CD4-positive, alpha-beta T cell (primary cell): Measurements from ENCODE around the gene SLC30A5. TPM values are rescaled to one million over a fixed set of nuclear protein-coding genes. Genes with fewer than 3 reads are reported as not detected.
"Not testable (repeated sequence)": the region's sequence is repeated elsewhere in the genome, so short reads cannot be mapped to it uniquely, and the experiment has no call there.

ENCODE experiments used
- ATAC-seq: fragments of 200-7000 bp; cut with Tn5 transposase; one replicate; pipeline ENCODE4 v1.10.0; 2022; ENCODE audit warnings: mild to moderate bottlenecking; ENCODE audit not compliant: poor library complexity
- CTCF ChIA-PET: fragments of 350-600 bp; sonication (Branson Sonifier 250); formaldehyde crosslinking; loops from one replicate; lab custom pipeline; 2021; ENCODE audit warnings: antibody characterized with exemption, inconsistent platforms; lab: Charles Lee
- POLR2A ChIA-PET: fragments of 350-600 bp; sonication (Branson Sonifier 250); formaldehyde crosslinking; loops from one replicate; lab custom pipeline; 2021; ENCODE audit warnings: antibody characterized with exemption, inconsistent platforms; lab: Charles Lee
- DNase-seq, 14 experiments: peaks; one replicate each; pipeline ENCODE4 v3.0.0-alpha.2; 2013 to 2020; ENCODE audit warnings: mixed read lengths in 2 of 14
- H3K27ac ChIP-seq, 2 donors: one replicate each; pipeline versions ENCODE4 v1.5.1 to v1.7.0; 2013; ENCODE audit warnings: low read length in 2 of 2, low read depth in 1 of 2, mild to moderate bottlenecking in 1 of 2
- H3K27me3 ChIP-seq, 2 experiments: 1 replicate in 1 of 2; 2 replicates in 1 of 2; pipeline versions ENCODE4 v1.6.1 to v1.7.0; 2013; ENCODE audit warnings: low read length in 2 of 2, control low read depth in 1 of 2, mild to moderate bottlenecking in 1 of 2, moderate library complexity in 1 of 2; ENCODE audit not compliant: insufficient read depth in 2 of 2, control insufficient read depth in 1 of 2
- H3K36me3 ChIP-seq: one replicate; pipeline ENCODE4 v1.6.1; 2013; ENCODE audit warnings: low read length, control low read depth; ENCODE audit not compliant: insufficient read depth
- H3K4me1 ChIP-seq: one replicate; pipeline ENCODE4 v1.6.1; 2013; ENCODE audit warnings: low read length, control low read depth; ENCODE audit not compliant: insufficient read depth
- H3K4me3 ChIP-seq: one replicate; pipeline ENCODE4 v1.5.1; 2013; ENCODE audit warnings: mild to moderate bottlenecking, low read length, moderate library complexity
- H3K9me3 ChIP-seq, 2 experiments: 1 replicate in 1 of 2; 2 replicates in 1 of 2; pipeline versions ENCODE4 v1.6.1 to v1.7.0; 2013; ENCODE audit warnings: low read length in 2 of 2, mild to moderate bottlenecking in 2 of 2, control low read depth in 1 of 2, moderate library complexity in 1 of 2; ENCODE audit not compliant: control insufficient read depth in 1 of 2, insufficient read depth in 1 of 2
- H3K27ac Mint-ChIP-seq: one replicate; pipeline ENCODE4 v1.8.0; 2020; ENCODE audit warnings: mixed read lengths
- H3K27me3 Mint-ChIP-seq: one replicate; pipeline ENCODE4 v1.8.0; 2021; ENCODE audit warnings: mixed read lengths
- H3K36me3 Mint-ChIP-seq: one replicate; pipeline ENCODE4 v1.8.0; 2021; ENCODE audit warnings: low read depth, mixed read lengths
- H3K4me1 Mint-ChIP-seq: one replicate; pipeline ENCODE4 v1.8.0; 2021; ENCODE audit warnings: low read depth, mixed read lengths
- H3K4me3 Mint-ChIP-seq: one replicate; pipeline ENCODE4 v1.8.0; 2020; ENCODE audit warnings: mild to moderate bottlenecking, mixed read lengths
- H3K9me3 Mint-ChIP-seq: one replicate; pipeline ENCODE4 v1.8.0; 2020; ENCODE audit warnings: mixed read lengths
- intact Hi-C, 2 experiments: fragments of 100-400 bp; cut with DNase I in 1 of 2; cut with micrococcal nuclease in 1 of 2; formaldehyde crosslinking; loops; one replicate each; pipeline versions ENCODE4 v1.15.1 to v1.9.0; 2023 to 2025; cut with DNase I, micrococcal nuclease
- polyA plus RNA-seq, 2 donors: library from polyadenylated mRNA; unstranded; fragments of 120-200 nt; gene quantifications; one replicate each; pipeline ENCODE4 v1.2.1, GENCODE V29; 2013
- total RNA-seq, 174 experiments: library from RNA in 2 of 174; stranded (reverse) in 2 of 174; gene quantifications; one replicate each; pipeline ENCODE4 v1.2.3 and lab custom pipeline; 2021 to 2026
- TF ChIP-seq, protein P1 (sequence below): fragments of 200-600 bp; IDR thresholded peaks from one replicate; pipeline ENCODE4 v1.8.0; 2022; ENCODE audit warnings: antibody characterized with exemption, mild to moderate bottlenecking

The SLC30A5 gene
- total RNA-seq, result 10 to 100 TPM; 16.9 to 17.2 TPM
- 32.3 TPM for polyA plus RNA-seq (2013, experiment 1 of 2)
- 31.2 TPM for polyA plus RNA-seq (2013, experiment 2 of 2)
- total RNA-seq (lab: John Stamatoyannopoulos, UW), result 29.7 to 160 (median 84.9) reads per million in 172 experiments

GRCh38 chr5:69093771-69094482 is at the start of gene SLC30A5:
TSS of gene SLC30A5 (plus strand) at chr5:69094014. CDS start at chr5:69094256, 242 bp downstream.
- peak within 1 kb of the TSS; percentile 77 to 90 for H3K27ac ChIP-seq
- Mint-ChIP-seq H3K4me1 (peaks cover 45% of the 10 kb centered on the region), H3K27me3 (no peaks in the 10 kb centered on the region), H3K27ac (peak within 1 kb of the TSS; percentile 98), H3K36me3 (peaks cover 38% of the 10 kb centered on the region), H3K9me3 (no peaks in the 10 kb centered on the region), H3K4me3 (peak within 1 kb of the TSS; percentile 88)
- H3K4me3 ChIP-seq, result peak within 1 kb of the TSS; percentile 73
- ChIA-PET POLR2A (interaction anchor here (0.6 to 1.8 kb wide), 14 partner anchors 9 to 294 kb away, joined by 3 to 20 read pairs (median 6); partner anchors contain the start of genes AK6, CCDC125, CCNB1 and CDK7), CTCF (interaction anchor here (0.6 to 1.7 kb wide), 29 partner anchors 9 to 872 kb away, joined by 3 to 29 read pairs (median 6); partner anchors contain the start of genes AK6, CCDC125, CCNB1 and CDK7)
- DNase-seq (peak; percentile 95 to 100 (median 97)), ATAC-seq (peak; percentile 97)
- TF ChIP-seq, protein P1, sequence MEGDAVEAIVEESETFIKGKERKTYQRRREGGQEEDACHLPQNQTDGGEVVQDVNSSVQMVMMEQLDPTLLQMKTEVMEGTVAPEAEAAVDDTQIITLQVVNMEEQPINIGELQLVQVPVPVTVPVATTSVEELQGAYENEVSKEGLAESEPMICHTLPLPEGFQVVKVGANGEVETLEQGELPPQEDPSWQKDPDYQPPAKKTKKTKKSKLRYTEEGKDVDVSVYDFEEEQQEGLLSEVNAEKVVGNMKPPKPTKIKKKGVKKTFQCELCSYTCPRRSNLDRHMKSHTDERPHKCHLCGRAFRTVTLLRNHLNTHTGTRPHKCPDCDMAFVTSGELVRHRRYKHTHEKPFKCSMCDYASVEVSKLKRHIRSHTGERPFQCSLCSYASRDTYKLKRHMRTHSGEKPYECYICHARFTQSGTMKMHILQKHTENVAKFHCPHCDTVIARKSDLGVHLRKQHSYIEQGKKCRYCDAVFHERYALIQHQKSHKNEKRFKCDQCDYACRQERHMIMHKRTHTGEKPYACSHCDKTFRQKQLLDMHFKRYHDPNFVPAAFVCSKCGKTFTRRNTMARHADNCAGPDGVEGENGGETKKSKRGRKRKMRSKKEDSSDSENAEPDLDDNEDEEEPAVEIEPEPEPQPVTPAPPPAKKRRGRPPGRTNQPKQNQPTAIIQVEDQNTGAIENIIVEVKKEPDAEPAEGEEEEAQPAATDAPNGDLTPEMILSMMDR, result peak; percentile 80
- no peaks in the 10 kb centered on the region for H3K9me3 ChIP-seq
- H3K4me1 ChIP-seq, result peaks cover 26% of the 10 kb centered on the region
- intact Hi-C loops, result loop anchor here (1.0 to 10.0 kb wide), 9 partner anchors 51 to 809 kb away; partner anchors contain the start of genes AK6 (in 2 of the 2), CCNB1 (in 2 of the 2), RAD17 (in 2 of the 2) and TAF9 (in 2 of the 2)
- H3K27me3 ChIP-seq, result no peaks in the 10 kb centered on the region
- H3K36me3 ChIP-seq, result peaks cover 4% of the 10 kb centered on the region

GRCh38 chr5:69045213-69045612 is 48.6 kb upstream of the SLC30A5 start:
- H3K4me3 ChIP-seq, H3K36me3 ChIP-seq, H3K27me3 ChIP-seq, ATAC-seq, DNase-seq, H3K9me3 Mint-ChIP-seq, POLR2A ChIA-PET, H3K4me1 Mint-ChIP-seq, intact Hi-C loops, H3K27ac ChIP-seq, H3K27ac Mint-ChIP-seq, H3K4me1 ChIP-seq, H3K27me3 Mint-ChIP-seq, H3K36me3 Mint-ChIP-seq, H3K9me3 ChIP-seq, H3K4me3 Mint-ChIP-seq: not testable (repeated sequence)
- CTCF ChIA-PET, result interaction anchor here (1.5 kb wide), 1 partner anchor 48 kb away, joined by 4 read pairs; the partner anchor contains the start of gene SLC30A5

- no peaks in the 10 kb centered on the region for H3K4me1 Mint-ChIP-seq
- no peak for DNase-seq
- intact Hi-C loops, result no loop called here
- TF ChIP-seq, protein P1, result no peak
- Histone ChIP-seq H3K27ac (no peak overlapping the region), H3K36me3 (no peaks in the 10 kb centered on the region), H3K27me3 (no peaks in the 10 kb centered on the region), H3K4me1 (no peaks in the 10 kb centered on the region), H3K4me3 (no peak overlapping the region), H3K9me3 (no peaks in the 10 kb centered on the region)
- H3K27ac Mint-ChIP-seq, result no peak overlapping the region
- CTCF ChIA-PET, result interaction anchor here (1.4 to 1.5 kb wide), 1 partner anchor 47 kb away, joined by 4 to 6 read pairs; the partner anchor contains the start of gene SLC30A5
- H3K4me3 Mint-ChIP-seq, result no peak overlapping the region
- no peak for ATAC-seq
- POLR2A ChIA-PET, result no interaction called here
- no peaks in the 10 kb centered on the region for H3K36me3 Mint-ChIP-seq
- H3K9me3 Mint-ChIP-seq, result no peaks in the 10 kb centered on the region
- H3K27me3 Mint-ChIP-seq, result no peaks in the 10 kb centered on the region
Measured at GRCh38 chr5:69046375-69046957, 47.3 kb upstream of the SLC30A5 start.
